ENCODE data around the gene TBC1D1. TPM values are rescaled to one million over a fixed set of nuclear protein-coding genes. Genes with fewer than 3 reads are reported as not detected.

TBC1D1 gene
- total and polyA plus RNA-seq, 2 of the 8 experiments (the other 6 are each of a cell fraction or from before 2014, with no cell fraction given), result 96.9 to 162 TPM

- TF ChIP-seq TAF1 (IDR thresholded peaks at IDR 0.05; ENCODE audit: low read depth, low read length), result no peak
- no peak for TF ChIP-seq POLR2AphosphoS5 (IDR thresholded peaks at IDR 0.05; ENCODE audit: low read depth, low read length)
- TF ChIP-seq RNF2 (IDR thresholded peaks at IDR 0.05; ENCODE audit: borderline replicate concordance, low read depth, low read length, missing control alignments, poor library complexity, severe bottlenecking), result no peak
- TF ChIP-seq TEAD4 (IDR thresholded peaks at IDR 0.05; ENCODE audit: low read depth, low read length), result no peak
- TF ChIP-seq CBX5 (IDR thresholded peaks at IDR 0.05; ENCODE audit: low read depth, low read length), result no peak
- TF ChIP-seq EZH2 (IDR thresholded peaks at IDR 0.05; ENCODE audit: low read depth, low read length, severe bottlenecking), result no peak
- no peak for TF ChIP-seq ASH2L (IDR thresholded peaks at IDR 0.05; ENCODE audit: low read length)
These were observed 201.8 kb downstream of the TBC1D1 start (continued) for GRCh38 chr4:38092701-38093100.
